ENCODE data around the gene PLD6.
"Not testable (repeated sequence)": the region's sequence is repeated elsewhere in the genome, so short reads cannot be mapped to it uniquely, and the experiment has no call there.

PLD6 gene, protein sequence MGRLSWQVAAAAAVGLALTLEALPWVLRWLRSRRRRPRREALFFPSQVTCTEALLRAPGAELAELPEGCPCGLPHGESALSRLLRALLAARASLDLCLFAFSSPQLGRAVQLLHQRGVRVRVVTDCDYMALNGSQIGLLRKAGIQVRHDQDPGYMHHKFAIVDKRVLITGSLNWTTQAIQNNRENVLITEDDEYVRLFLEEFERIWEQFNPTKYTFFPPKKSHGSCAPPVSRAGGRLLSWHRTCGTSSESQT

DNA sequence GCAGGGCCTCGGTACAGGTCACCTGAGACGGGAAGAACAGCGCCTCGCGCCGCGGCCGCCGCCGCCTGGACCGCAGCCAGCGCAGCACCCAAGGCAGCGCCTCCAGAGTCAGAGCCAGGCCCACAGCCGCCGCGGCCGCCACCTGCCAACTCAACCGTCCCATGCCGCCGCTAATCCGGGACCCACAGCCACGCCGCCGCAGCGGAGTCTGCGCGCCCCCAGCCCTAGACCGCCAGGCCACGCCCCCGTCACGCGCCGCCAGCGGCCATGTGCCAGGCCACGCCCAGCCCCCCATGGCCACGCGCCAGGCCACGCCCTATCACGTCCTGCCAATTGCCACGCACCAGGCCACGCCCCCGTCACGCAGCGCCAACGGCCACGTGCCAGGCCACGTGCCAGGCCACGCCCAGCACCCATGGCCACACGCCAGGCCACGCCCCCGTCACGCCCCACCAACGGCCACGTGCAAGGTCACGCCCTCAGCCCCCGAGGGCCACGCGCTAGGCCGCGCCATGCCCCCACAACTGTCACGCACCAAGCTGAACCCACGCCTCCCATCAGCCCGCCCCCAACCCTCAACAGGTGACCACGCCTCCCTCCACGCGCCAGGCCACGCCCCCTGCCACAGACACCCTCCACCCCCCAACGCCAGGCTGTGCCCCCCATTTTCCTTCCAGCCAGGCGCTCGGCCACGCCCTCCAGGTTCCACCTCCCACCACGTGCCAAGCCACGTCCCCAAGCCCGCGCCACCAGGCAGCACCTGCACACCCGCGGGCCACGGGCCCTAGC is at the start of gene PLD6:
Gene PLD6 (minus strand): TSS at position 210 of the 789 bp plus-strand sequence. CDS start 47 bp downstream, at position 163.
- peak; percentile 84 for DNase-seq

DNA sequence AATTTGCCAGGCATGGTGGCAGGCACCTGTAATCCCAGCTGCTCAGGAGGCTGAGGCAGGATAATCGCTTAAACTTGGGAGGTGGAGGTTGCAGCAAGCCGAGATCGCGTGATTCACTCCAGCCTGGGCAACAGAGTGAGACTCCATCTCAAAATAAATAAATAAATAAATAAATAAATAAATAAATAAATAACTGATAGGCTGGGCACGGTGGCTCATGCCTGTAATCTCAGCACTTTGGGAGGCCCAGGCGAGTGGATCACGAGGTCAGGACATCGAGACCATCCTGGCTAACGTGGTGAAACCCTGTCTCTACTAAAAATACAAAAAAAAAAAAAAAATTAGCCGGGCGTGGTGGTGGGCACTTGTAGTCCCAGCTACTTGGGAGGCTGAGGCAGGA is 49.6 kb upstream of the PLD6 start:
- DNase-seq = not testable (repeated sequence)

DNA sequence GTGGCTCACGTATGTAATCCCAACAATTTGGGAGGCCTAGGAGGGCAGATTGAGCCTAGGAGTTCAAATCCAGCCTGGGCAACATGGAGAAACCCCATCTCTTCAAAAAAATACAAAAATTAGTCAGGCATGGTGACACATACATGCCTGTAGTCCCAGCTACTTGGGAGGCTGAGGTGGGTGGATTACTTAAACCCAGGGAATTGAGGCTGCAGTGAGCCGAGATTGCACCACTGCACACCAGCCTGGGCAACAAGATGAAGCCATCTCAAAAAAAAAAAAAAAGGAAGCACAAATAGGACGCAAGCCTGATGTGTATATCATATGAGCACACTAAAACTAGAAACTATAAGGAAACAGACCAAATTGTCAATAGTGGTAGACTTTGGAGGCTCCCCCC is 47.9 kb upstream of the PLD6 start:
- no peak for DNase-seq

DNA sequence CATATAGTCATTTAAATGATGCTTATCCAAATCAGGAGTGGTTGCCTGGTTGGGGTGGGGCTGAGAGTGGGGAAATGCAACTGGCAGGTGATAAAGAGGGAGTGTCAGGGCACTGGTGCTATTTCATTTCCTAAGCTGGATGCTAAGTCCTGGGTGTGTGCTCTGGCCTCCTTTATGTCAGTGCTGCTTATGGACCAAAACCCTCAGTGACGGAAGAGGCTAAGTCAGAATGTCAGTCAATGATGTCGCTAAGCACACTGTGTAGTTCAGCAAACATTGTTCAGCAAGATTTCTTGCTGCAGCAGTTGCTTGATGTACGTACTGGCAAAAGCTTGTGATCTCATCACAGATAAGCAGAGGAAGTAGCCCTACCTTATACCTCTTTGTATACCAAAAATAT is 47.3 kb upstream of the PLD6 start:
- DNase-seq = no peak

DNA sequence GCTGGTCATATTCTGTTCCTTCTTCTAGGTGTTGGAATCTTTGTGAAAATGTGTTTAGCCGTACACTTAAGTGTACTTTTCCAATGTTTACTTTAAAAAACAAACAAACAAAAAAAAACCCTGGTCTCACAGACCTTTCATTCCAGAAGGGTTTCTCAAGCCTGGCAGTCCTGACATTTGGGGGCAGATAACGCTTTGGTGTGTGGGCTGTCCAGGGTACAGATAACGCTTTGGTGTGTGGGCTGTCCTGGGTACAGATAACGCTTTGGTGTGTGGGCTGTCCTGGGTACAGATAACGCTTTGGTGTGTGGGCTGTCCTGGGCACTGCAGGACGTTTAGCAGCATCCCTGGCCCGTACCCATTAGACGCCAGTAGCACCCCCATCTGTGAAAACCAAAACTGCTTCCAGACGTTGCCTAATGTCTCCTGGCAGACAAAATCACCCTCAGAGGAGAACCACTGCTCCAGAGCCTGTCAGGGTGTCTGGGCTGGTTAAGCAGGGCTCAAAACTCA is 46.1 kb upstream of the PLD6 start:
- DNase-seq = no peak

DNA sequence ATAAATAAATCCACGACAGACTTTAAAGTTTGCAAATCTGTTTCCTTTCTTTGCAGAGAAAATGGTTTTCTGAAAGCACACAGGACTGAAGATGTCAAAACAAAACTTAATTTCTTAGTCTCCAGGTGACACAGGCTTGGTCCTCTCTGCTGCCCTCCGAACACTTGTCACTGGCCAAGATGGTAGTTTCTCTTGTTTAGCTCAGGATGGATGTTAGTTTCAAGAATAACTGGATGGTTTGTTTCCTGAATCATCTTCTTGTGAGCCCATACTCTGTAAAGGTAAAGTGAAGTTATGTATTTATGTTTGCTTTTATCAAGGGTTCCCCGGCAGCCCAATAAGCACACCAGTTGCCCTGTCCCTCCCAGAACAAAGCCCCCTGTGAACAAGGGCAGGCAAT is 40.7 kb upstream of the PLD6 start:
- no peak for DNase-seq

DNA sequence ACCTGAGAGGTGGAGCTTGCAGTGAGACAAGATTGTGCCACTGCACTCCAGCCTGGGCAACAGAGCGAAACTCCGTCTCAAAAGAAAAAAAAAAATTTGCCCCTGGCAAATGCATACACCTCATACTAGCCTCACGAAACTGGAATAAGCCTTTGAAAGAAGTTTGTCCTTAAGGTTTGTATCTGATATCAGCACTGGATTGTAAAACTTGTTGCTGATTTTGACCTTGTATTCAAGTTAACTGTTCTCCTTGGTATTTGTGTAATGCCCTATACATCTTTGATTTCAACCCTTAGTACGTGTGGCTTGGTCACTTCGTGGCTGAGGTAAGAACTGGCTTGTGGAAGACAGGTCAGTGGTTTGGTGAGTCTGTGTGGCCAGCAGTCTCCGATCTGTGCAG is 37.0 kb upstream of the PLD6 start:
- DNase-seq = no peak

DNA sequence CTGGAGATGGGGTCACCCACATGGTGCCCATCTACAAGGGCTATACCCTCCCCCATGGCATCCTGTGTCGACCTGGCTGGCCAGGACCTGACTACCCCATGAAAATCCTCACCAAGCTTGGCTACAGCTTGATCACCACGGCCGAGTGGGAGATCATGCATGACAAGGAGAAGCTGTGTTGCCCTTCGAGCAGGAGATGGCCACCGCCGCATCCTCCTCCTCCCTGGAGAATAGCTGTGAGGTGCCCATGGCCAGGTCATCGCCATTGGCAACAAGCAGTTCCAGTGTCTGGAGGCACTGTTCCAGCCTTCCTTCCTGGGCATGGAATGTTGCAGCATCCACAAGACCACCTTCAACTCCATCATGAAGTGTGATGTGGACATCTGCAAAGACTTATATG is 36.1 kb upstream of the PLD6 start:
- DNase-seq = no peak

DNA sequence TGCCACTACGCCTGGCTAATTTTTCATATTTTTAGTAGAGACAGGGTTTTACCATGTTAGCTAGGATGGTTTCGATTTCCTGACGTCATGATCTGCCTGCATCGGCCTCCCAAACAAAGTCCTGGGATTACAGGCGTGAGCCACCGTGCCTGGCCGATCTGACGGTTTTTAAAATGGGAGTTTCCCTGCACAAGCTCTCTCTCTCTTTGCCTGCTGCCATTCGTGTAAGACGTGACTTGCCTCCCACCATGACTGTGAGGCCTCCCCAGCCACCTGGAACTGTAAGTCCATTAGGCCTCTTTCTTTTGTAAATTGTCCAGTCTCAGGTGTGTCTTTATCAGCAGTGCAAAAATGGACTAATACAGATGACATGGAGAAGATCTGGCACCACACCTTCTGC is 35.5 kb upstream of the PLD6 start:
- no peak for DNase-seq

DNA sequence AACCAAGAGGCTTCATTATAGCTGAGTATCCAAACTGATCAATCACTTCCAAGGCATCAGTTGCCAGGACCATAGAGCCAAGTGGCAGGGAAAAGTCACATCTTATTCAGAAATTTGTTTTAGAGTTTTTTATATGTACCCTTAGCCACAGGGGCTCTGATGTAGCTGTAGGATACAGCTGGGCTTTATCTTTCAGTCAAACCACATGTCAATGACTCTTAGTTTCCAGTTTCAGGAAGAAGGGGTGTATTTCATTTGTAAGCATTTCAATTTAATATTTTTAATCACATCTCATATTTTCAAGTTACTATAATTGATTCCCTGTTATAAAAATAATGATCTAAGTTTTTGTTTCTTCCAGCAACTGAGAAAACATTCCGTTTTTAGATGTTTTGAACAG is 33.7 kb upstream of the PLD6 start:
- DNase-seq = no peak

DNA sequence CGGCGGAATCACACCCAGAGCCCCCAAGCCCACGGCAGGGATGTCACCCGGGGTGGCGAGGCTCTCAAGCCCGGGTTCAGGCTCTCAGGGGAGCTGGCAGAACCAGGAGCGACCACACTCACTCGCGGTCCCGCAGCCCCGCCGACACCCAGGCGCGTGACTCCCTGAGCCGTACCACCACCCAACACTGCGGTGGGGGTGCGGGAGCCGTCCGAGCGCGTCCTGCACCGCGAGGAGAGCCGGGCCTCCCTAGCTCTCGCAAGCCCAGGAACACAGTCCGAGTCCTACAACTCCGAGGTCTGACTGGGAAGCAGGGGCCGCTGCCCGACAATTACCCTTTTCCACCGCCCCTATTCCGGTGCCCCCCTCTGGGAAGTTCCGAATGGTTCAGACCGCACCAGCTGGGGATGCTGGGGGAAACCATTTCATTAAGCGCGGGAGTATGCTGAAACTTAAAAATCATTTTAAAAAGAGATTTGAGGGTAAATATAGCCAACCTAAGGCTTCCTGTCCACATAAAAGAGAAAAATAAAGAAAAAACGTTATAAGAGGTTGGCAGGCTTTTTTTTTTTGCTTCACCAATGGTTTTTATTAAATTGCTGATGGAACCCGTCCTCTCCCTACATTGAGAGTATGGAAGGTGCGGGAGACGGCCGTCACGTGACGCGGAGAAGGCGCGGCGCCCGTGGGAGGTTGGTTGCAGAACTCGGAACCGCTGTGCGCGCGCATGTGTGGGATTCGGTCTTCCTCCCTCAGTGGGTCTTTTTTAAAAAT is 31.1 kb upstream of the PLD6 start, which contains the start of gene FLCN:
Gene FLCN (minus strand): TSS at position 143 of the 774 bp plus-strand sequence. CDS start 9,031 bp downstream, outside the sequence.
- peak; percentile 73 for DNase-seq

DNA sequence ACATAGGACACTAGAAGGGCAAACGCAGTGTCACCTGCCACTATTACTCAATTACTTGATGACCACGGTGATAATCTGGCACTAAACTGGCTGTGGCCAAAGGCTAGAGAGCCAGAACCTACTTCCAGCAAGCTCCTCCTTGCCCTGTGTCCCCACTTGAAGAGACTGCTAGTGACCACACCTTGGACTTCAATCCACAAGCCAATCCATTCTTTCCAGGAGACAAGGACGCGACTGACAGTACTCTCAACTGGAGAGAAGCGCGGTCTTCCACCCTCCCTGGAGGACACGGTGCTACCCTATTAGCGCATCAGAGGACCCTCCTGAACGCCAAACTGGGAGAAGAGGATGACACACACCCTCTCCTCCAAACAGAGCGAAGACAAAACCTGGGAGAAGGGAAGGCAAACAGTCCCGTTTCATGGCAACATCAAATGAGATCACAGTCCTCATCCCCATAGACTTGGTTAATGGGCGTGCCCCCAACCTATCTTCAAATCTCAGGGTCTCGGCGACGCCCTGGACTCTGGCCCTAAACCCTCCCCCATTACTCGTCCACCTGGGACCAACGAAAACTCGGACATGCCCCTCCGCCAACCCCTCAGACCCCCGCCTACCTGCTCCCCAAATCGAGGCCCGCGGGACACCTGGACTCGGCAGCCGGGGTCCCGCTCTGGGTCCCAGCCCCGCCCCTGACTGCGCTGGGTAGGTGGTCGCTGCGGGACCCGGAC is 30.3 kb upstream of the PLD6 start:
- DNase-seq = no peak

DNA sequence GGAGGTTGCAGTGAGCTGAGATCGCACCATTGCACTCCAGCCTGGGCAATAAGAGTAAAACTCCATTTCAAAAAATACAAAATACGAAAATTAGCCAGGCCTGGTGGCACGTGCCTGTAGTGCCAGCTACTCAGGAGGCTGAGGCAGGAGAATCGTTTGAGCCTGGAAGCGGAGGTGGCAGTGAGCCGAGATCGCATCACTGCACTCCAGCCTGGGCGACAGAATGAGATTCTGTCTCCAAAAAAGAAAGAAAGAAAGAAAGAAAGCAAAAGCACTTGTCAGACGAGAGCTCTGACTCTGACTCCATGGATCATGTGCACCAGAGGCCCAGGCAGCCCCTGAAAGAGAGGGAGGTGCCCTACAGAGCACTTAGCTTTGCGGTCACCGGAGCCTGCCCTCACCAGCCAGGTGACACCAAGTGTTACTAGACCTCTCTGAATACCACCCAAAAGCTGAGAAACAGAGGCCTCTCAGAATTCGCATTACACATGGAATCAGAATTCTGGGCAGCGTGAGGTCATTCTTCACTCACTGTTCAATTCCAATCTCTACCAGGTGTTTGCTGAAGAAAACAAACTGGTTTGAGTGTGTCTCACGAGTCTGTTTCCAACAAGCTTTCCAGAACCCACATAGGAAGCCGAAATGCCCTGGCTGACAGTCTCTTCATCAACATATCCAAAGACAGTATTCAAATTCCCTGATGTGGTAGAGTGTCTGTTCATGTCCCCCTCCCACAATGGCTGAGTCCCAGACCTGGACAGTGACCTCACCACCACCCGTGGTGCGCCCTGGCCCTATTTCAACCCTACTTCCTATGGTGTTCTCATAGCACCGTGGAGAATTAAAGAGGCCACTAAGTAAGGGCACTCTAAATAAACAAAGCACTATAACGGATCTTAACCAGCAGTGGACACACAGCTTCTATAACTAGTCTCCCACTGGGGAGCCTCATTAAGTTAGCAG is 29.4 kb upstream of the PLD6 start:
- no peak for DNase-seq

DNA sequence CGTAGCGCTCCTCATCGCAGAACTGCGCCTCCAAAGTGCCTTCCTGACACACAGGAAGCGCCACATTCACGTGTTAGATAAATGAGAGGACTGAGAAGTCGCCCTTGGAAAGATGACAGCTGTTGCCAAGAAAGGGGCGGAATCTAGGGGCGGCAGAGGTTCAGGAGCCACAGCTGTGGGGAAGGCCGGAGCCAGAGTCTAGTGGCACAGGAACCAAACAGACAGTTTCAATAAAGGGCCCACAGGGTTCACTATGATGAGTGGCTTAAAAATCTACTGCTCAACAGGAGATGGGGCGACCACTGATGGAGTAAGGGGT is 26.1 kb upstream of the PLD6 start:
- DNase-seq = no peak

DNA sequence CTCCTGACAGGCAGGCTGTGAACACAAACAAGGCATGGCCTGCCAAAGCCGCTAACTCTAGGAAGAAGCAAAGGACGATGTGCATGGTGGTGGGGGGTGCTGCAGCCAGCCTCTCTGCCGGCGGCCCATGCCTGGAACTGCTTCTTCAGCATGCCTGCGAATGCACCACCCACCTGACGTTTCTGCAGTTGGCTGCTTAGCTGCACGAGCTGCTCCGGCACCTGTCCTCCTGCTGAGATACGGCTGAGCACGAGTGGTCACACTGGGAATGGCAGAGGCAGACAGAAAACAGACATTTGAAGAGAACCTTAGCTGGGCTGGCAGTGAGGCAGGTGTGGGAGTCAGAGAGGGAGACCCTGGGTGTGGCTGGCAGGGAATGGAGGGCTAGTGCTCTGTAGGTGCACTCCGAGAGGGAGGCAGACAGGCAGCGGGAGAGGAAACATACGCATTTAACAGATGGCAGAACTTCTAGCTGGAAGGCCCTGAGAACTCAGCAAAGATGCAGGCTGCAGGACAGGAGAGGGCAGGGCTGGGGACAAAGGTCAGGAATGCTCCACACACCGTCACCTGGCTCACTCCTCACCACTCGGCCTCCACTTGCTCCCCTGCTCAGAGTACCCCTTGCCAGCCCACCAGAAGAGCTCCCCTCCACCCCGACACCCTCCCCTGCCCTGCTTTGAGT is 25.6 kb upstream of the PLD6 start:
- no peak for DNase-seq

DNA sequence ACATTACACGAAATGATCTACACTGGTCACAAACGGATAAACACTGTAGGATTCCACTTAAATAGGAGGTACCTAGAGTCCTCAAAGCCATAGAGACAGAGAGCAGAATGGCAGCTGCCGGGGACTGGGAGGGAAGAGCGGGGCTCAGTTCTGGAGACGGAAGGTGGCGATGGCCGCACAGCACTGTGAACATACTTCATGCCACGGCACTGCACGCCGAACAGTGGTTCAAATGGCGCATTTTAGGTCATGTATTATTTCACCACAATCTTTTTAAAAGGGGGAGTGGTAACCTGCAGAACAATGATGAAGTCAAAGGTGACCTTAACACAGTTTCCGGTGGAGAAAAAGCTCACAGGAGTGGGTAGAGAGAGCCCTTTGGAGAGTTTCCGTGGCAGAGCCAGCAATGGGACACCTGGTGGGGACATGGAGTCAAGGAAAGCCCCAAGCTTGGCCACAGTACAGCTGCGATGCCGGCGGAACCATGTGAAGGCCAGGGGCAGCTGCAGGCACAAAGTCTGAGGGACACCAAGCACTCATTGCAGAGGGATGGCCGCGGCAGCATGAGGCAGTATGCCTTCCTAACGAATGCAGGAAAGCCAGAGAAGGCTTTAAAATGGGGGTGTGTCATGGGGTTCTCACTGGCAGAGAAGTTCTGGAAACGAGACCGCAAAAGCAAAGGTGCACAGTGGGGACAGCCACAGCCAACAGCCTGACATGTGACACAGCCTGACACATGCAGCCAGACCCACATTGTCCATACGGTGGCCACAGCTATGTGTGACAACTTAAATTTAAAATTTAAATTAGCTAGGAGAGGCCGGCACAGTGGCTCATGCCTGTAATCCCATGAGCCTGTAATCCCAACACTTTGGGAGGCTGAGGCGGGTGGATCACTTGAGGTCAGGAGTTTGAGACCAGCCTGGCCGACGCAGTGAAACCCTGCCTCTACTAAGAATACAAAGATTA is 23.6 kb upstream of the PLD6 start:
- no peak for DNase-seq

DNA sequence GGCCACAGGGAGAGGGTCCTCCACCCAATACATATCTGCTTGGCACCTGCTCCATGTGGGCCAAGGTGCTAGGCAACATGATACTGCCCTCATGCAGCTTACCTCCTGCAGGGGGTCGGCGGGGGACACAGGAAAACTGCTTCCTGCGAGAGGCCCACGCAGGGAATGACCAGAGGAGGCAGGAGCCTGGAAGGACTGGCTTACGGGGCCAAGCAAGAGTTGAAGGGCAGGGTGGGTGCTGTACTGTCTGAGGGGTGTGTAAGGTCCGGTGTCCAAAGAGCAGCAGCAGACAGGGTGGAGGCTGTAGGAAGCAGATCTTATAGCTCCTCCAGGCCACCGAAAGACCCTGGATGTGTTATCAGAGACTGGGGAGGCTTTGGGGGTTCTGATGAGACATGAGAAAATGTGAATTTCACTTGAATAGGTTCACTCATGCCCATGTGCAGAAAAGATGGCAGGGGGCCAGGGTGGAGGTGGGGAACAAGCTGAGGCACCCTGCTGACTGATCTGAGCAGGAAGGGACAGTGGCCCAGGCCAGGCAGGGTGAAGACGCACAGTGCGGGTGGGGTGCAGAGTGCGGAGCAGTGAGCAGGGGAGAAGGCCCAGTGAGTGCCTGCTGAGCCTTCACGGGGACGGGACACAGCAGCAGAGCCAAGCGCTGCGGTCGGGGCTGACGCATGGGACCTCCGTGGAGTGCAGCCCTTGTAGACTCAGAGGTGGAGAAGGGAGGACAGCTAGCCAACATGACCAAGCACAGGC is 22.6 kb upstream of the PLD6 start:
- no peak for DNase-seq

DNA sequence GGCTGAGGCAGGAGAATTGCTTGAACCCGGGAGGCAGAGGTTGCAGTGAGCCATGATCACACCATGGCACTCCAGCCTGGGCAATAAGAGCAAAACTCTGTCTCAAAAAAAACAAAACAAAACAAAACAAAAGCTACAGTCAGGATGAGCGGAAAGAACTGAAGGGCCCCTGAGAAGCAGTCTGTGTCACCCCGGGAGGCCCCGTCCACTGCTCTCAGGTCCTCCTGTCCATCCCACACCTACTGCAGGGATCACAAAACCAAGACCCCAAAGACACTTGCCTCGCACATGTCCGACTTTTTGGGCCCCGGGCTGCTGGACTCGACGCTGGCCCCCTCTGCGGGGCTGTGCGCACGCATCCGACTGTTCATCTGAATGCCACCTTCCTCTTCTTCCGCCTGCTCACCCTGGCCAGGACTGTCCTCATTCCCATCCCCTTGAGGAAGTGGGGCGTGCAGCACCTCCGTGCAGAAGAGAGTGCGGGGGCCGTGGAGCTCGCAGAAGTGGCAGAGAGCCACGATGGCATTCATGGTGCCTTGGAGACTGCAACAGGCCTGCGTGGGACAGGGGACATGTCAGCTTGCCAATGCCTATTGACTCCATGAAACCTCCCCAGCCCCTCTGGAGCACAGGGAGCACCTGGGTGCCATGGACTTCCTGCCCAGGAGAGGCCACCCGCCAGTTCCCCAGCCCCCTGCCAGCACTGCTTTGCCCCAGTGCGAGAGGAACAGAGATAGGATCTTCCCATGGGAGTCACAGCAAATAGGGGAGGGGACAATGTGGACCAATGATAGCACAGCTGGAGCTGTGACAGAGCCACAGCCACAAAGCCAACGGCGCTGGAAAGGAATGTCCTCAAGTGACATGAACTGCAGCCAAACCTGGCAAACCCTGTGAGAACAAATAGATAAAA is 21.7 kb upstream of the PLD6 start:
- DNase-seq = no peak
